Sigmoid colon (tissue), 4 donors: ENCODE results near the gene SH3TC2.

Source experiments
- POLR2A ChIP-seq, 2 donors: fragments of 450-650 bp; IDR thresholded peaks; one replicate each; pipeline ENCODE4 v1.6.1; 2016; ENCODE audit warnings: antibody characterized with exemption in 2 of 2, mild to moderate bottlenecking in 2 of 2, moderate library complexity in 2 of 2
- POLR2AphosphoS5 ChIP-seq, 4 donors: sonication (generic); formaldehyde crosslinking; IDR thresholded peaks; one replicate each; pipeline ENCODE4 v1.6.1; 2017; ENCODE audit warnings: antibody characterized with exemption in 4 of 4
- TF ChIP-seq, protein P1 (sequence below), 4 experiments: fragments of 450-650 bp in 3 of 4; fragments of 200-600 bp in 1 of 4; IDR thresholded peaks; one replicate each; pipeline ENCODE4 v1.5.1; 2016 to 2019; ENCODE audit warnings: antibody characterized with exemption in 4 of 4, mild to moderate bottlenecking in 3 of 4, moderate library complexity in 2 of 4

DNA sequence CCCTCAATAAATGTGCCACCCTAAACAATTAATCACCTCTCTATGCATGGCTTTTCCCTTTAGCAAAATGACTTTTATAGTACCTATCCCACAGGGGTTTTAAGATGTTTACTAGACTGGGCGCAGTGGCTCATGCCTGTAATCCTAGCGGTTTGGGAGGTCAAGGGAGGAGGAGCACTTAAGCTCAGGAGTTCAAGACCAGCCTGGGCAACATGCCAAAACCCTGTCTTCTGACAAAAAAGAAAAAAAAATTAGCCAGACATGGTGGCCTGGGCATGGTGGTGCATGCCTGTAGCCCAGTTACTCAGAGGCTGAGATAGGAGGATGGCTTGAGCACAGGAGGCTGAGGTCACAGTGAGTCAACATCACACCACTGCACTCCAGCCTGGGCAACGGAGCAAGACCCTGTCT, 13.5 kb downstream of the SH3TC2 start:
- TF ChIP-seq, protein P1, sequence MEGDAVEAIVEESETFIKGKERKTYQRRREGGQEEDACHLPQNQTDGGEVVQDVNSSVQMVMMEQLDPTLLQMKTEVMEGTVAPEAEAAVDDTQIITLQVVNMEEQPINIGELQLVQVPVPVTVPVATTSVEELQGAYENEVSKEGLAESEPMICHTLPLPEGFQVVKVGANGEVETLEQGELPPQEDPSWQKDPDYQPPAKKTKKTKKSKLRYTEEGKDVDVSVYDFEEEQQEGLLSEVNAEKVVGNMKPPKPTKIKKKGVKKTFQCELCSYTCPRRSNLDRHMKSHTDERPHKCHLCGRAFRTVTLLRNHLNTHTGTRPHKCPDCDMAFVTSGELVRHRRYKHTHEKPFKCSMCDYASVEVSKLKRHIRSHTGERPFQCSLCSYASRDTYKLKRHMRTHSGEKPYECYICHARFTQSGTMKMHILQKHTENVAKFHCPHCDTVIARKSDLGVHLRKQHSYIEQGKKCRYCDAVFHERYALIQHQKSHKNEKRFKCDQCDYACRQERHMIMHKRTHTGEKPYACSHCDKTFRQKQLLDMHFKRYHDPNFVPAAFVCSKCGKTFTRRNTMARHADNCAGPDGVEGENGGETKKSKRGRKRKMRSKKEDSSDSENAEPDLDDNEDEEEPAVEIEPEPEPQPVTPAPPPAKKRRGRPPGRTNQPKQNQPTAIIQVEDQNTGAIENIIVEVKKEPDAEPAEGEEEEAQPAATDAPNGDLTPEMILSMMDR (IDR thresholded peaks at IDR 0.05), result no peak
- TF ChIP-seq POLR2A (IDR thresholded peaks at IDR 0.05) (no peak), POLR2AphosphoS5 (IDR thresholded peaks at IDR 0.05) (no peak)
